DMS53 (cell line): ENCODE measurements around the gene AP1S1.
"Not testable (repeated sequence)": the region's sequence is repeated elsewhere in the genome, so short reads cannot be mapped to it uniquely, and the experiment has no call there.

ENCODE experiments used
- DNase-seq: peaks from one replicate; lab custom pipeline; 2025; lab: John Stamatoyannopoulos, UW

AP1S1 gene

GRCh38 chr7:101171442-101171837 lies 17.2 kb downstream of the AP1S1 start:
- peak; percentile 64 for DNase-seq

GRCh38 chr7:101172005-101172853 lies 18.0 kb downstream of the AP1S1 start:
- peak; percentile 95 for DNase-seq

- DNase-seq = peak; percentile 93
These were observed 18.8 kb downstream of the AP1S1 start for GRCh38 chr7:101172854-101173751.

GRCh38 chr7:101173752-101174244 lies 19.5 kb downstream of the AP1S1 start:
- DNase-seq = peak; percentile 70

- no peak for DNase-seq
These were observed 20.1 kb downstream of the AP1S1 start for GRCh38 chr7:101174322-101174854.

- DNase-seq = no peak
These were observed 21.4 kb downstream of the AP1S1 start for GRCh38 chr7:101175664-101176063.

- no peak for DNase-seq
These were observed 23.4 kb downstream of the AP1S1 start for GRCh38 chr7:101177644-101178043.

- DNase-seq = peak; percentile 81
These were observed 24.8 kb downstream of the AP1S1 start for GRCh38 chr7:101179117-101179516.

- DNase-seq = no peak
These were observed 25.4 kb downstream of the AP1S1 start for GRCh38 chr7:101179713-101180112.

GRCh38 chr7:101180130-101180755 lies 26.0 kb downstream of the AP1S1 start, which contains the start of gene NAT16:
Gene NAT16, minus strand, starts transcription at chr7:101180293. Its CDS starts 5,486 bp downstream, at chr7:101174807.
- DNase-seq = no peak

GRCh38 chr7:101185258-101185839 lies 31.1 kb downstream of the AP1S1 start:
- DNase-seq = no peak

GRCh38 chr7:101186194-101186593 lies 31.9 kb downstream of the AP1S1 start:
- no peak for DNase-seq

- no peak for DNase-seq
These were observed 32.7 kb downstream of the AP1S1 start for GRCh38 chr7:101186844-101187428.

- no peak for DNase-seq
These were observed 34.8 kb downstream of the AP1S1 start for GRCh38 chr7:101189109-101189508.

- no peak for DNase-seq
These were observed 41.6 kb downstream of the AP1S1 start for GRCh38 chr7:101195884-101196283.

- DNase-seq = no peak
These were observed 43.7 kb downstream of the AP1S1 start for GRCh38 chr7:101197991-101198390.

GRCh38 chr7:101198476-101198875 lies 44.2 kb downstream of the AP1S1 start:
- DNase-seq = no peak

- not testable (repeated sequence) for DNase-seq
These were observed 45.2 kb downstream of the AP1S1 start for GRCh38 chr7:101199522-101199921.

- no peak for DNase-seq
These were observed 46.2 kb downstream of the AP1S1 start for GRCh38 chr7:101200504-101200861.

- DNase-seq = peak; percentile 47
These were observed 46.8 kb downstream of the AP1S1 start, which contains the start of gene MOGAT3 for GRCh38 chr7:101200862-101201599. Gene MOGAT3, minus strand, starts transcription at chr7:101201036. Its CDS starts 182 bp downstream, at chr7:101200854.
